Keratinocyte (primary cell): Measurements from ENCODE around the gene DNAJA4.

ENCODE experiments used
- CTCF ChIP-seq, 3 experiments: IDR thresholded peaks in 1 of 3; conservative IDR thresholded peaks in 1 of 3; optimal IDR thresholded peaks in 1 of 3; 2 replicates in 2 of 3; 3 replicates in 1 of 3; pipeline versions ENCODE3 to v1.5.1; 2011; ENCODE audit warnings: low read length in 3 of 3, mild to moderate bottlenecking in 3 of 3, moderate library complexity in 2 of 3, control low read depth in 1 of 3, inconsistent platforms in 1 of 3; ENCODE audit not compliant: insufficient read depth in 2 of 3; ENCODE audit errors: extremely low read depth in 1 of 3
- EZH2 ChIP-seq: IDR thresholded peaks from one replicate; pipeline ENCODE4 v1.6.1; 2012; ENCODE audit warnings: inconsistent platforms, mild to moderate bottlenecking, low read length, moderate library complexity

- no peak for TF ChIP-seq CTCF (optimal IDR thresholded peaks at IDR 0.05 in 1 of 3, IDR thresholded peaks at IDR 0.05 in 1 of 3, conservative IDR thresholded peaks at IDR 0.05 in 1 of 3; ENCODE audit: extremely low read depth in 1 of 3, insufficient read depth in 2 of 3, low read length in 3 of 3)
- no peak for TF ChIP-seq EZH2
Observed at GRCh38 chr15:78229431-78230406, 34.6 kb upstream of the DNAJA4 start.
